ENCODE measurements around the gene CEACAM8. TPM values are rescaled to one million over a fixed set of nuclear protein-coding genes. Genes with fewer than 3 reads are reported as not detected.
"Not testable (repeated sequence)": the region's sequence is repeated elsewhere in the genome, so short reads cannot be mapped to it uniquely, and the experiment has no call there.

CEACAM8 gene
- total RNA-seq, 1 experiment from 2014 or later: not detected

GRCh38 chr19:42576241-42576640 lies 18.5 kb downstream of the CEACAM8 start:
- DNase-seq (ENCODE audit: low read depth): no peak

GRCh38 chr19:42573642-42574041 lies 21.1 kb downstream of the CEACAM8 start:
- no peak for DNase-seq (ENCODE audit: low read depth)

GRCh38 chr19:42571116-42571515 lies 23.6 kb downstream of the CEACAM8 start:
- DNase-seq (ENCODE audit: low read depth): no peak

- no peak for DNase-seq (ENCODE audit: low read depth)
Observed at GRCh38 chr19:42569193-42569592, 25.5 kb downstream of the CEACAM8 start.

GRCh38 chr19:42568006-42568405 lies 26.7 kb downstream of the CEACAM8 start:
- DNase-seq (ENCODE audit: low read depth): no peak

- DNase-seq (ENCODE audit: low read depth): no peak
Observed at GRCh38 chr19:42567567-42567966, 27.2 kb downstream of the CEACAM8 start.

GRCh38 chr19:42563352-42564210 lies 31.1 kb downstream of the CEACAM8 start:
- DNase-seq (ENCODE audit: low read depth): no peak

GRCh38 chr19:42561512-42561911 lies 33.2 kb downstream of the CEACAM8 start:
- DNase-seq (ENCODE audit: low read depth): no peak

- DNase-seq (ENCODE audit: low read depth): no peak
Observed at GRCh38 chr19:42560731-42561130, 34.0 kb downstream of the CEACAM8 start.

GRCh38 chr19:42558450-42559150 lies 36.1 kb downstream of the CEACAM8 start:
- DNase-seq (ENCODE audit: low read depth): no peak

GRCh38 chr19:42557386-42557871 lies 37.3 kb downstream of the CEACAM8 start:
- not testable (repeated sequence) for DNase-seq (ENCODE audit: low read depth)

GRCh38 chr19:42555801-42556200 lies 38.9 kb downstream of the CEACAM8 start:
- no peak for DNase-seq (ENCODE audit: low read depth)

GRCh38 chr19:42555317-42555716 lies 39.4 kb downstream of the CEACAM8 start:
- DNase-seq (ENCODE audit: low read depth): no peak

- DNase-seq (ENCODE audit: low read depth): no peak
Observed at GRCh38 chr19:42554046-42554575, 40.6 kb downstream of the CEACAM8 start.

- DNase-seq (ENCODE audit: low read depth): peak; percentile 59
Observed at GRCh38 chr19:42553292-42554045, 41.3 kb downstream of the CEACAM8 start.

GRCh38 chr19:42552086-42553065 lies 42.3 kb downstream of the CEACAM8 start:
- DNase-seq (ENCODE audit: low read depth): no peak

GRCh38 chr19:42550521-42550920 lies 44.2 kb downstream of the CEACAM8 start:
- DNase-seq (ENCODE audit: low read depth): not testable (repeated sequence)

GRCh38 chr19:42549067-42549466 lies 45.7 kb downstream of the CEACAM8 start:
- DNase-seq (ENCODE audit: low read depth): not testable (repeated sequence)

- DNase-seq (ENCODE audit: low read depth): no peak
Observed at GRCh38 chr19:42548552-42548951, 46.2 kb downstream of the CEACAM8 start.

GRCh38 chr19:42547929-42548328 lies 46.8 kb downstream of the CEACAM8 start:
- DNase-seq (ENCODE audit: low read depth): no peak

Data from HT1080 (cell line).